Measurements from ENCODE around the gene KLK14.

The KLK14 gene

GRCh38 chr19:51108805-51109146, 26.1 kb upstream of the KLK14 start:
- WGBS, 2 experiments, result 14% methylated on average over 15 of the region's 15 CpGs
- peaks cover 4% of the 10 kb centered on the region for H3K4me1 ChIP-seq (ENCODE audit: control insufficient read depth, insufficient read depth, low read length)
- H3K9me3 ChIP-seq (ENCODE audit: control insufficient read depth, low read length), result no peaks in the 10 kb centered on the region
- peaks cover 19% of the 10 kb centered on the region for H3K27me3 ChIP-seq (ENCODE audit: control insufficient read depth, insufficient read depth, low read length, poor library complexity, severe bottlenecking)
- H3K4me3 ChIP-seq (ENCODE audit: insufficient read depth, low read depth, low read length), result peak overlapping the region; percentile 75
- H3K36me3 ChIP-seq (ENCODE audit: control insufficient read depth, insufficient read depth, low read length), result no peaks in the 10 kb centered on the region
- no peak overlapping the region for H3K27ac ChIP-seq (ENCODE audit: insufficient read depth, low read depth, low read length, poor library complexity, severe bottlenecking)

- no peak within 1 kb of the TSS for H3K27ac ChIP-seq (ENCODE audit: insufficient read depth, low read depth, low read length, poor library complexity, severe bottlenecking)
- 0% methylated on average over 43 of the region's 43 CpGs for WGBS, 2 experiments
Measured at GRCh38 chr19:51108066-51108804, 25.5 kb upstream of the KLK14 start, which contains the start of gene CTU1. Gene CTU1 (minus strand): TSS chr19:51108409. CDS start chr19:51104569, 3,840 bp downstream.

GRCh38 chr19:51107406-51108065, 24.8 kb upstream of the KLK14 start:
- no peak overlapping the region for H3K27ac ChIP-seq (ENCODE audit: insufficient read depth, low read depth, low read length, poor library complexity, severe bottlenecking)
- H3K27me3 ChIP-seq (ENCODE audit: control insufficient read depth, insufficient read depth, low read length, poor library complexity, severe bottlenecking), result peaks cover 10% of the 10 kb centered on the region
- WGBS, 2 experiments, result 26 to 28% methylated on average over 18 of the region's 18 CpGs
- no peaks in the 10 kb centered on the region for H3K36me3 ChIP-seq (ENCODE audit: control insufficient read depth, insufficient read depth, low read length)
- H3K4me3 ChIP-seq (ENCODE audit: insufficient read depth, low read depth, low read length), result peak overlapping the region; percentile 75
- H3K4me1 ChIP-seq (ENCODE audit: control insufficient read depth, insufficient read depth, low read length), result peaks cover 4% of the 10 kb centered on the region
- no peaks in the 10 kb centered on the region for H3K9me3 ChIP-seq (ENCODE audit: control insufficient read depth, low read length)

More at GRCh38 chr19:51108066-51108804, 25.5 kb upstream of the KLK14 start, which contains the start of gene CTU1:
- peaks cover 17% of the 10 kb centered on the region for H3K27me3 ChIP-seq (ENCODE audit: control insufficient read depth, insufficient read depth, low read length, poor library complexity, severe bottlenecking)
- H3K36me3 ChIP-seq (ENCODE audit: control insufficient read depth, insufficient read depth, low read length), result no peaks in the 10 kb centered on the region
- peak within 1 kb of the TSS; percentile 75 for H3K4me3 ChIP-seq (ENCODE audit: insufficient read depth, low read depth, low read length)
- H3K4me1 ChIP-seq (ENCODE audit: control insufficient read depth, insufficient read depth, low read length), result peaks cover 4% of the 10 kb centered on the region
- H3K9me3 ChIP-seq (ENCODE audit: control insufficient read depth, low read length), result no peaks in the 10 kb centered on the region

- H3K4me3 ChIP-seq (ENCODE audit: insufficient read depth, low read depth, low read length), result no peak overlapping the region
- peaks cover 4% of the 10 kb centered on the region for H3K4me1 ChIP-seq (ENCODE audit: control insufficient read depth, insufficient read depth, low read length)
- H3K27me3 ChIP-seq (ENCODE audit: control insufficient read depth, insufficient read depth, low read length, poor library complexity, severe bottlenecking), result no peaks in the 10 kb centered on the region
- H3K9me3 ChIP-seq (ENCODE audit: control insufficient read depth, low read length), result no peaks in the 10 kb centered on the region
- no peak overlapping the region for H3K27ac ChIP-seq (ENCODE audit: insufficient read depth, low read depth, low read length, poor library complexity, severe bottlenecking)
- WGBS, 2 experiments, result 96 to 97% methylated on average over 49 of the region's 49 CpGs
- H3K36me3 ChIP-seq (ENCODE audit: control insufficient read depth, insufficient read depth, low read length), result no peaks in the 10 kb centered on the region
Measured at GRCh38 chr19:51103926-51104341, 21.2 kb upstream of the KLK14 start.

- no peaks in the 10 kb centered on the region for H3K9me3 ChIP-seq (ENCODE audit: control insufficient read depth, low read length)
- H3K36me3 ChIP-seq (ENCODE audit: control insufficient read depth, insufficient read depth, low read length), result no peaks in the 10 kb centered on the region
- no peaks in the 10 kb centered on the region for H3K27me3 ChIP-seq (ENCODE audit: control insufficient read depth, insufficient read depth, low read length, poor library complexity, severe bottlenecking)
- no peak overlapping the region for H3K4me3 ChIP-seq (ENCODE audit: insufficient read depth, low read depth, low read length)
- H3K4me1 ChIP-seq (ENCODE audit: control insufficient read depth, insufficient read depth, low read length), result peaks cover 4% of the 10 kb centered on the region
- H3K27ac ChIP-seq (ENCODE audit: insufficient read depth, low read depth, low read length, poor library complexity, severe bottlenecking), result no peak overlapping the region
- WGBS, 2 experiments, result 94 to 95% methylated on average over 4 to 6 of the region's 7 CpGs
Measured at GRCh38 chr19:51102991-51103390, 20.3 kb upstream of the KLK14 start.

- H3K27ac ChIP-seq (ENCODE audit: insufficient read depth, low read depth, low read length, poor library complexity, severe bottlenecking), result no peak overlapping the region
- H3K4me1 ChIP-seq (ENCODE audit: control insufficient read depth, insufficient read depth, low read length), result no peaks in the 10 kb centered on the region
- 89 to 93% methylated on average over 4 of the region's 5 CpGs for WGBS, 2 experiments
- H3K36me3 ChIP-seq (ENCODE audit: control insufficient read depth, insufficient read depth, low read length), result no peaks in the 10 kb centered on the region
- no peaks in the 10 kb centered on the region for H3K9me3 ChIP-seq (ENCODE audit: control insufficient read depth, low read length)
- no peak overlapping the region for H3K4me3 ChIP-seq (ENCODE audit: insufficient read depth, low read depth, low read length)
- no peaks in the 10 kb centered on the region for H3K27me3 ChIP-seq (ENCODE audit: control insufficient read depth, insufficient read depth, low read length, poor library complexity, severe bottlenecking)
Measured at GRCh38 chr19:51101171-51101865, 18.6 kb upstream of the KLK14 start.

- 59 to 77% methylated on average over 2 to 3 of the region's 3 CpGs for WGBS, 2 experiments
- Histone ChIP-seq H3K4me1 (ENCODE audit: control insufficient read depth, insufficient read depth, low read length) (no peaks in the 10 kb centered on the region), H3K36me3 (ENCODE audit: control insufficient read depth, insufficient read depth, low read length) (no peaks in the 10 kb centered on the region), H3K27me3 (ENCODE audit: control insufficient read depth, insufficient read depth, low read length, poor library complexity, severe bottlenecking) (no peaks in the 10 kb centered on the region), H3K9me3 (ENCODE audit: control insufficient read depth, low read length) (no peaks in the 10 kb centered on the region), H3K4me3 (ENCODE audit: insufficient read depth, low read depth, low read length) (no peak overlapping the region), H3K27ac (ENCODE audit: insufficient read depth, low read depth, low read length, poor library complexity, severe bottlenecking) (no peak overlapping the region)
Measured at GRCh38 chr19:51100601-51101000, 17.9 kb upstream of the KLK14 start.

GRCh38 chr19:51099047-51099382, 16.3 kb upstream of the KLK14 start:
- H3K4me1 ChIP-seq (ENCODE audit: control insufficient read depth, insufficient read depth, low read length), result no peaks in the 10 kb centered on the region
- no peak overlapping the region for H3K4me3 ChIP-seq (ENCODE audit: insufficient read depth, low read depth, low read length)
- H3K9me3 ChIP-seq (ENCODE audit: control insufficient read depth, low read length), result no peaks in the 10 kb centered on the region
- H3K36me3 ChIP-seq (ENCODE audit: control insufficient read depth, insufficient read depth, low read length), result no peaks in the 10 kb centered on the region
- H3K27me3 ChIP-seq (ENCODE audit: control insufficient read depth, insufficient read depth, low read length, poor library complexity, severe bottlenecking), result no peaks in the 10 kb centered on the region
- WGBS, 2 experiments, result 94% methylated on average over 22 of the region's 22 CpGs
- H3K27ac ChIP-seq (ENCODE audit: insufficient read depth, low read depth, low read length, poor library complexity, severe bottlenecking), result no peak overlapping the region

- Histone ChIP-seq H3K27ac (ENCODE audit: insufficient read depth, low read depth, low read length, poor library complexity, severe bottlenecking) (no peak overlapping the region), H3K4me1 (ENCODE audit: control insufficient read depth, insufficient read depth, low read length) (no peaks in the 10 kb centered on the region), H3K36me3 (ENCODE audit: control insufficient read depth, insufficient read depth, low read length) (no peaks in the 10 kb centered on the region), H3K27me3 (ENCODE audit: control insufficient read depth, insufficient read depth, low read length, poor library complexity, severe bottlenecking) (no peaks in the 10 kb centered on the region), H3K4me3 (ENCODE audit: insufficient read depth, low read depth, low read length) (no peak overlapping the region), H3K9me3 (ENCODE audit: control insufficient read depth, low read length) (no peaks in the 10 kb centered on the region)
- 91% methylated on average over 78 of the region's 78 CpGs for WGBS, 2 experiments
Measured at GRCh38 chr19:51098365-51099046, 15.8 kb upstream of the KLK14 start.

- WGBS, 2 experiments, result 86 to 87% methylated on average over 20 of the region's 20 CpGs
- H3K4me3 ChIP-seq (ENCODE audit: insufficient read depth, low read depth, low read length), result no peak overlapping the region
Measured at GRCh38 chr19:51097796-51098195, 15.1 kb upstream of the KLK14 start.

More at GRCh38 chr19:51097796-51098195, 15.1 kb upstream of the KLK14 start:
- Histone ChIP-seq H3K9me3 (ENCODE audit: control insufficient read depth, low read length) (no peaks in the 10 kb centered on the region), H3K27me3 (ENCODE audit: control insufficient read depth, insufficient read depth, low read length, poor library complexity, severe bottlenecking) (no peaks in the 10 kb centered on the region), H3K4me1 (ENCODE audit: control insufficient read depth, insufficient read depth, low read length) (no peaks in the 10 kb centered on the region), H3K27ac (ENCODE audit: insufficient read depth, low read depth, low read length, poor library complexity, severe bottlenecking) (no peak overlapping the region), H3K36me3 (ENCODE audit: control insufficient read depth, insufficient read depth, low read length) (no peaks in the 10 kb centered on the region)

All from ectodermal cell (in vitro differentiated cells).